Measurements from ENCODE around the gene CPSF7.

The CPSF7 gene

GRCh38 chr11:61354208-61354607 lies 75.6 kb downstream of the CPSF7 start:
- DNase-seq (ENCODE audit: low read depth) = no peak

DNA sequence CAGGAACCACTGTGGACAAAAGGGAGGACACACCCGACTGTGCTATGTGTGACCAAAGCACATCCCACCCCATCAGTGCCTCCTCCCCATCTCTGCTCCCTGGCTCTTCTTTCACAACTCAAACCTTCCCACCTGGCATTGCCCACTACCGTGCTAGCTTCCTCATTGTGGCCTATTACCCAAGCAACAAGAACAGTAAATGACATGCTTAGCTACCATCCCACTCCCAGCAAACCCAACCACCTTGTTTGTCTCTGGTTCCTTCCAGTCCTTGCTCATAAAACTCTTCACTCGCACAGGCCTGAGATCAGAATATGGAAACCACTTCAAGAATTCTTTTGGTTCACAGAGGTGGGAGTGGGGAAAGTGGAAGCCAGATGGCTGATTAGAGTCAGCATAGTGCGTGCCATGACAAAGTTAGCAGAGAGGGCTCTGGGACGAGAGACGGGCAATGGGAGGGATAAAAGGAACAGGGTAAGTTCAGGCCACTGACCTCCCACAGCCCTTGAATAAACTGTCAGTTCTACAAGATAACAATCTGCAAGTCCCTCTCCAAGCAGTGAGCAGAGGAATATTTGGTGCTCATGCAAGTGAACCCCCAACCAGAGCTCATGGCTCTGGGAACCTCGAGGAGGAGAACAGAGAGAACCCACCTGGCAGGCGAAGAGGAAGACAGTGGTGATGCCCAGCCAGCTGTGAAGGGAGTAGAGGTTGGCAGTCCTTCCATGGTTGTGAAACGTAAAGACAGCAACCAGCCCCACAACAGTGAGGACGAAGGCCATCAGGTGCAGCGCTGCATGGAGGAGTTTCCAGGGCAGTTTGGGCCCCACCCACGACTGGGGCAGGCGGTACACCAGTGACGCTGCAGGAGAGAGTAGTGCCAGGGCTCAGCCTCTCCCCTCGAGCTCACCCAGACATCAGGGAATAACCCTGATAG lies 76.4 kb downstream of the CPSF7 start:
- DNase-seq (ENCODE audit: low read depth) = no peak

Measured in stimulated activated CD4-positive, alpha-beta T cell treated with anti-CD3 and anti-CD28 coated beads, Interleukin-2, amount 100 ng/mL, for 4 hours (primary cell).